ENCODE data around the gene CD151.

DNA sequence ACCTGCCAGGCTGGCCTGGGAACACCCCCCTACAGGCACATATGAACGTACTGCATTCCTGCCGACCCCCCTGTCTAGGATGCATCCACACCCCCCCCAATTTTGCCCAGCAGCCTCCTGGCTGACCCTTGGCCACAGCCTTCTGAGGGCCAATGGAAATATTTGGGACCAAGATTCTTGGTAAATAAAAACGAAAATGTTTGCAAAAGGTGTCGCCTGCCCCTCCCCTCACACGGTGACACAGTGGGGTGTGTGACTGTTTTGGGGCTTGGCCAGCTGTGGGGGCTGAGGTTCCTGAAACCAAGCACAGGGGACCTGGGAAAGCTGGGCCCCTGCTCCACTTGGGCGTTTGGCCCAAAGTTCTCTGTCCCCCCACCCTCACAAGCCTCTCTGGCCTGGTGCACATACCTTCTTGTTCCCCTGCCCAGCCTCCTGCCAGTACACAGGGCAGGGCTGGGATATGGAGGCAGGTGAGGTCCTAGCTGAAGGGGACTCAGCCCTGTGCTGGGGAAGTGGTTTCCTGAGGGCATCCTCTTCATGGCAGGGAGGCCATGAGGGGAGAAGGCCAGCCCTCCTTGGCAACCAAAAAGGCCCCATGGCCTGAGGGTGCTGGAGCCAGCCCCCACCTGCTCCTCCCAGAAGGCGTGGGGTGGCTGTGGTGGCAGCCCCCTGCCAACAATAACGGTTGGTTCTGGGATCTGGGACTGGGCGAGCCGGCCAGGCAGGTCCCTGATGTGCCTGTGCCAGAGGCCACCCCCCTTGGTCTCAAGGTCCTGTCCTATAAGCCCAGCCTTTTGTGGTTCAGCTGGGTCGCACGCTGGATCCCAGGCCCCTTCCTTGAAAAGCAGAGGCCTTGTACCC lies 7.2 kb upstream of the CD151 start:
- TF ChIP-seq POLR2AphosphoS5 (IDR thresholded peaks at IDR 0.05) = no peak
- TF ChIP-seq, protein P1, sequence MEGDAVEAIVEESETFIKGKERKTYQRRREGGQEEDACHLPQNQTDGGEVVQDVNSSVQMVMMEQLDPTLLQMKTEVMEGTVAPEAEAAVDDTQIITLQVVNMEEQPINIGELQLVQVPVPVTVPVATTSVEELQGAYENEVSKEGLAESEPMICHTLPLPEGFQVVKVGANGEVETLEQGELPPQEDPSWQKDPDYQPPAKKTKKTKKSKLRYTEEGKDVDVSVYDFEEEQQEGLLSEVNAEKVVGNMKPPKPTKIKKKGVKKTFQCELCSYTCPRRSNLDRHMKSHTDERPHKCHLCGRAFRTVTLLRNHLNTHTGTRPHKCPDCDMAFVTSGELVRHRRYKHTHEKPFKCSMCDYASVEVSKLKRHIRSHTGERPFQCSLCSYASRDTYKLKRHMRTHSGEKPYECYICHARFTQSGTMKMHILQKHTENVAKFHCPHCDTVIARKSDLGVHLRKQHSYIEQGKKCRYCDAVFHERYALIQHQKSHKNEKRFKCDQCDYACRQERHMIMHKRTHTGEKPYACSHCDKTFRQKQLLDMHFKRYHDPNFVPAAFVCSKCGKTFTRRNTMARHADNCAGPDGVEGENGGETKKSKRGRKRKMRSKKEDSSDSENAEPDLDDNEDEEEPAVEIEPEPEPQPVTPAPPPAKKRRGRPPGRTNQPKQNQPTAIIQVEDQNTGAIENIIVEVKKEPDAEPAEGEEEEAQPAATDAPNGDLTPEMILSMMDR (IDR thresholded peaks at IDR 0.05) = no peak
- TF ChIP-seq POLR2A (IDR thresholded peaks at IDR 0.05) = no peak

Data from gastroesophageal sphincter (tissue), 3 donors.